Ramos (cell line): ENCODE results near the gene DPP9.
"Not testable (repeated sequence)": the region's sequence is repeated elsewhere in the genome, so short reads cannot be mapped to it uniquely, and the experiment has no call there.

Experiments used
- in situ Hi-C: fragments of 300-500 bp; cut with MboI; formaldehyde crosslinking; loops from one replicate; pipeline ENCODE4 v1.14.3; 2022; ENCODE audit warnings: low sequenced_read_pairs; ENCODE audit not compliant: unreplicated experiment

The DPP9 gene

GRCh38 chr19:4742723-4743646 lies 19.3 kb upstream of the DPP9 start:
- in situ Hi-C loops: no loop called here

DNA sequence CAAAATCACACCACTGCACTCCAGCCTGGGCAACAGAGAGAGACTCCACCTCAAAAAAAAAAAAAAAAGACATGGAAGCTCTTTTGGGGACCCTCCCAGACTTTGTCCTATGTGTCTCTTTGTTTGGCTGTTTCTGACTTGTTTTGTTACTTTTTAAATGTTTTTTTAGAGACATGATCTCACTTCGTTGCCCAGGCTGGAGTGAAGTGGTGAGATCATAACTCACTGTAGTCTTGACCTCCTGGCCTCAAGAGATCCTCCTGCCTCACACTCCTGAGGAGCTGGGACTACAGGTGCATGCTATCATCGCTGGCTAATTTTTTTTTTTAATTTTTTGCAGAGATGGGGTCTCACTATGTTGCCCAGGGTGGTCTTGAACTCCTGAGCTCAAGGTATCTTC lies 16.4 kb upstream of the DPP9 start:
- in situ Hi-C loops: no loop called here

DNA sequence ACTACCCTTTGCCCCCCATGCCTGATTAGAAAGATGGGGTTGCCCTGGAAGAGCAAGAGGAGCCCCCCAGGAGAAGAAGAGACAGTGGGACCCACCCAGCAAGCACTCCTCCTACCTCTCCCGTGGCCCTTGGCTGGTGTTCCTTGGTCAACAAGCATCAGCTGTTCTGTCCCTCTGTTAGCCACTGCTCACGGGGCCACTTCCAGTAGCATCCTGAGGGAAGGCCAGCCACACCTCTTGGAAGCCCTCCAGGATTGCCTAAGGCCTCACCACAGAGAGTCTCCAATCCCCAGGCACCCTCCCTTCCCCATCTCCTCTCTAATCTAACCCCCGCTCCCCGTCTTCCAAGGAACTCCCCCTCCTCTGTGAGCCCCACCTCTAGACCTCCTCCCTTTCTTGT lies 15.1 kb upstream of the DPP9 start:
- in situ Hi-C loops: no loop called here

GRCh38 chr19:4737955-4738600 lies 14.4 kb upstream of the DPP9 start:
- in situ Hi-C loops: no loop called here

GRCh38 chr19:4733755-4734345 lies 10.2 kb upstream of the DPP9 start:
- in situ Hi-C loops: loop anchor here (5.0 kb wide), 1 partner anchor 68 kb away; no protein-coding TSS in a partner anchor

GRCh38 chr19:4732680-4733114 lies 9.1 kb upstream of the DPP9 start:
- in situ Hi-C loops: loop anchor here (5.0 kb wide), 1 partner anchor 70 kb away; no protein-coding TSS in a partner anchor

GRCh38 chr19:4730740-4731171 lies 7.1 kb upstream of the DPP9 start:
- in situ Hi-C loops: loop anchor here (5.0 kb wide), 1 partner anchor 72 kb away; no protein-coding TSS in a partner anchor

- in situ Hi-C loops: no loop called here
Measured at GRCh38 chr19:4728871-4729270, 5.2 kb upstream of the DPP9 start.

DNA sequence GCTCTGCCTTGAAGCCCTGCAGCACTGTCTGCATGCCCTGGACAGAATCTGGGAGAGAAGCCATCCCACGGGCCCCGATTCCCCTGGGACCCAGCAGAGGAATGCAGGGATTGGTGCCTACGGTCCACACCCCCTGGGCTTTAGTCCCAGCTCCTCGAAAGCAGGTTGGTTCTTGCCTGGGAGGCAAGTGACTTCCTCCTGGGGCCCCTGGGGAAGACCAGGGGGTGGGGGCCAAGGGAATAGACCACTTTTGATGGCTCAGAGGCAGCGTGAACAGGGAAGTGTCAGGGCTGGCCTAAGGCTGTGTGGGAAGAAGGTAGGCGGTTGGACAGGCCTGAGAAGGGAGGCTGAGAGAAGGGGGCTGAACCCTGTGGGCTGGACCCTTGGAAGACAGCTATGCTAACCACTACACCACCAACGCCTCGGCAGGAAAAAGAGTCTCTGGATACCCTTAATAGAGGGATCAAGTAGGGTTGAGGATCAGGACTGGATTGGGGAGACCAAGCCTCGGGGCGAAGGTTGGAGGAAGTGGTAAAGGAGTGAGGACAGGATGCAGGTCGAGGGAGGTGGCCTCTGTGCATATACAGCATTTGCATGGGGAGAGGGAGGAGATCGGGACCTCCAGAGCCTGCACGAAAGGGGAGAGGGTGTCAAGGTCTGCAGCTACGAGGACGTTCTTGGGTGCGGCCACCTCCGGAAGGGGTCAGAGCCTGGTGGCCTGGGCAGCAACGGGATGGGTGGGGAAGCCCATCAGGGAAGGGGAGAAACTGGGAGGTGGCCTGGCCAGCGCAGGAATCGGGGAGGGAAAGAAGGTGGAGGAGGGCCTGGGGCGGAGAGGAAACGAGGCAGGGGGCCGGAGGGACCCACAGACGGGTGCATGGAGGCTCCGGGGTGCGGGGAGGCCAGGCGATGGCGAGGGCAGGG lies 709 bp downstream of the DPP9 start:
- in situ Hi-C loops: no loop called here

DNA sequence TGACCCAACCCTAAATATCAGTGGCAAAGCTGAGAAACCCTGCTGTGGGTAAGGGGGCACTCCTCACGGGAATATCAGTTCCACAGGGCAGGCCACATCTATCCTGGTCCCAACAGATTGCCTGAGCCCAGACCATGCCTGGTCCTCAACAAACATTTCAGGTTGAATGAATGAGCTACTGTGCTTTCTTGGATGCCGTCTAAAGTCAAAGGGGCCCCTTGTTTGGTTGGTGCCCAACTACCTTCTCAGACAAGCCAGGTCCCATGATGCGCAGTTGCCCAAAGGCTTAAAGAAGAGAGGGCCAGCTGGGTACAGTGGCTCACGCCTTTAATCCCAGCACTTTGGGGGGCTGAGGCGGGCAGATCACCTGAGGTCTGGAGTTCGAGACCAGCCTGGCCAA lies 2.4 kb downstream of the DPP9 start:
- in situ Hi-C loops: no loop called here

GRCh38 chr19:4720037-4720700 lies 3.5 kb downstream of the DPP9 start:
- in situ Hi-C loops: no loop called here

- in situ Hi-C loops: no loop called here
Measured at GRCh38 chr19:4719499-4719866, 4.2 kb downstream of the DPP9 start.

GRCh38 chr19:4717966-4718701 lies 5.5 kb downstream of the DPP9 start:
- in situ Hi-C loops: no loop called here

DNA sequence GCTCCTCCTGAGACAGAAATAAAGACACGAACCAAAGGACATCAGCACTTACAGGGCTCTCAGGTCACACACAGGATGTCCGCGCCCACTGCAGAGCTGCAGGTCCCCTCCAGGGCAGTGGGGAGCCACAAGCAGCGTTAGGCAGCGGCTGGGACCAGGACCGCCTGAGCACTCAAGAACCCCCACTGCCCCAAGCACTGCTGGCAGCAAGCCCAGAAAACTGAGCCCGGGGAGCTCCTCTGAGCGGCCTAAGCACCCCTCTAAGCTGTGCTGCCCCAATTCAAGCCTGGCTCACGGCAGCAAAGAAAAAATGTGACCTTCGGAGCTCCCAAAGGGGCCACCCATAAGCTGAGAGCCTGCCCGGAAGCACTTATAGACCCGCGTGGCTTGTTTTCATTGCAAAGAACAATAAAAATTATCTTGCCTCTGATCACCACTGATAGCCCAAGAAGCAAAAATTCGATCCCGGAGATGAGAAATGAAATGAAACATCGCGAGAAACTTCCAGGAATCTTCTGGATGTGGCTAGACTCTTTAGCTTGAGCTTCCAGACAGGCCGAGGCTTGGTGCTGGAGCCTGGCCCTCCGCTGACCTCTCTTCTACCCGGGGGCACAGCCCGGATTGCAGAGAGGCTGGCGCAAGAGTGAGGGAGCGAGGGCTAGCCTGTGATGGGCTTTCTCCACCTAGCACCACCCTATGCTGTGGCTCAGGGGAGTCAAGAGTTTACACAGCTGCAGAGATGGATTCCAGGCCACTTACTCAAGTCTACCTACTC lies 6.3 kb downstream of the DPP9 start:
- in situ Hi-C loops: no loop called here

DNA sequence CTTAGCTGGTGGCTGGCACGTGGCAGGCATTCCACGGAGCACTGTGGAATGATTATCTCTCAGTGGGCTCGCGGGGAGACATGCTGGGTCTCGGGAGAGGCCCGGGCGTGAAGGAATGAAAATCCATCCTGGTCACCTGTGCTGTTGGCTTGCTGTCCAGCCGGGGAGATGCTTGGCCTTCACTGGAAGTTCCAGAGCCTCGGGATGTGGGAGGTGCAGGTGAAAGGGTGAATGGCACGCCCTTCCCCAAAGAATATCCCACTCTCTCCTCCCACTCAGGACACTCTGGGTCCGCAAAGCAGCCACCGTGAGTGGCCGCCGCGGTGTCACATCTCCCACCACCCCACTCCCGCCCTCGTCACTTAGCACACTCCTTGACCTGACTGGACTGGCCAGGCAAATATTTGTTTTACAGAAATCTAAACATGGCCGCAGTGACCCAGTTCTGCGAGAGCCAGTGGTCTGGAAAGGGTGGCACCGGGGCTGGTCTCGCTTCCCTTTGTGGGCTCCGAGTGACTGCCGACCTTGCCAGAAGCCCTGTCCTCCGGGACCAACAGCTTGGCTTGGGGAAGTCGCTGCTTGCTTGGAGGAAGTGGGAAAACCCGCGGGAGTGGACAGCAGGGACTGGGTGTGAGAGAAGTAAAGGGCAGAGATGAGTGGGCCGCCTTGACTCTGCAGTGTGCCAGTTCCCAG lies 8.0 kb downstream of the DPP9 start:
- in situ Hi-C loops: no loop called here

GRCh38 chr19:4715178-4715528 lies 8.5 kb downstream of the DPP9 start:
- in situ Hi-C loops: not testable (repeated sequence)

- in situ Hi-C loops: no loop called here
Measured at GRCh38 chr19:4714016-4714415, 9.6 kb downstream of the DPP9 start.
